Activated T-helper 2 cell treated with anti-CD3 and anti-CD28 coated beads, Interferon-gamma antibody, Interleukin-2, Interleukin-4, amounts not matched to agents 10 μg/mL and 5 μg/mL and 100 μg/mL, durations not matched to agents 14 hours and 24 hours and 36 hours (primary cell): Measurements from ENCODE around the gene B3GNT7. TPM values are rescaled to one million over a fixed set of nuclear protein-coding genes. Genes with fewer than 3 reads are reported as not detected.

ENCODE experiments used
- DNase-seq: peaks from one replicate; pipeline ENCODE4 v3.0.0; 2021; ENCODE audit warnings: low spot score
- H3K27ac Mint-ChIP-seq: one replicate; pipeline ENCODE4 v1.8.0; 2021; ENCODE audit warnings: mixed read lengths
- H3K27me3 Mint-ChIP-seq: one replicate; pipeline ENCODE4 v1.8.0; 2021; ENCODE audit warnings: low read depth, mixed read lengths
- H3K36me3 Mint-ChIP-seq: one replicate; pipeline ENCODE4 v1.8.0; 2021; ENCODE audit warnings: low read depth, mixed read lengths
- H3K4me1 Mint-ChIP-seq: one replicate; pipeline ENCODE4 v1.8.0; 2021; ENCODE audit warnings: low read depth, mixed read lengths
- H3K4me3 Mint-ChIP-seq: one replicate; pipeline ENCODE4 v1.8.0; 2021; ENCODE audit warnings: low read depth, mild to moderate bottlenecking, moderate library complexity, mixed read lengths
- H3K9me3 Mint-ChIP-seq: one replicate; pipeline ENCODE4 v1.8.0; 2021; ENCODE audit warnings: mixed read lengths
- intact Hi-C: fragments of 100-400 bp; cut with micrococcal nuclease; formaldehyde crosslinking; loops from one replicate; pipeline ENCODE4 v1.15.1; 2023
- total RNA-seq: library from RNA; stranded (reverse); gene quantifications from 2 replicates; pipeline ENCODE4 v1.2.3, GENCODE V29; 2022

B3GNT7 gene
- total RNA-seq, 1 donor from 2014 or later: 0.09 TPM

DNA sequence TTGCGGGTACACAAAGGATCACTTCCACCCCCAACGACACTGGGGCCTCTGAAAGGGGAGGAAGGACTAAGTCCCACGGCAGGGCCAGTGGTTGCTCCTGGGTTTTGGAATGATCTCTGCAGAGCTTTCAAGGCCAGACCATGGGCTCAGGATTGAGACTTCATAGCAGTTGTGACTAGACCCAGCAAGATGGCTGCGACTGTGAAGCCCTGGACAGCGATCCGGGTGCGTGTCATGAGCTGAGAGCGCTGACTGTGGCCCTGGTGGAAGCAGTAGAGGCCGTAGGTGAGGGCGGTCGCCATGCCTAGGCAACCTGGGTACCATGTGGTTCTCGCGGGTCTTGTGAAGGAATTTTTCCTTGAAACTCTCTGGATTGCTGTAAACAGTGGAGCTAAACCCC, 41.4 kb downstream of the B3GNT7 start:
- intact Hi-C loops: no loop called here
- Mint-ChIP-seq H3K36me3 (peaks cover 1% of the 10 kb centered on the region), H3K9me3 (peaks cover 6% of the 10 kb centered on the region), H3K4me3 (no peak overlapping the region), H3K27ac (no peak overlapping the region), H3K4me1 (peaks cover 5% of the 10 kb centered on the region), H3K27me3 (peaks cover 1% of the 10 kb centered on the region)
- DNase-seq: no peak

DNA sequence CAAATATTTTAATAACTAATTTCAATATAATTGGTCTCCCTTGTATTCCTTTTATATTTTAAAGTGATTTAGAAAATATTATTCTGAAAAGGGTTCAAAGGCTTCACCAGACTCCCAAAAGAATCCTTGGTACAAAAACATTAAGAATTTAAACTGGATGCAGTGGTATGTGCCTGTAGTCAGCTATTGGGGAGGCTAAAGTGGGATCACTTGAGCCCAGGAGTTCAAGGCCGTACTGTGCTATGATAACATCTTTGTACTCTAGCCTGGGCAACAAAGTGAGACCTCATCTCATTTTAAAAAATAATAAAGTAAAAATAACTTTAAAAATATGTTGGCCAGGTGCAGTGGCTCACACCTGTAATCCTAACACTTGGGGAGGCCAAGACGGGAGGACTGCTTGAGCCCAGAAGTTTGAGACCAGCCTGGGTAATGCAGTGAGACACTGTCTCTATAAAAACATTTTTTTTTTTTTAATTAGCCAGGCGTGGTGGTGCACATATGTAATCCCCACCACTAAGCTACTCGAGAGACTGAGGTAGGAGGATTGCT, 54.1 kb downstream of the B3GNT7 start:
- no peaks in the 10 kb centered on the region for H3K4me1 Mint-ChIP-seq
- intact Hi-C loops: loop anchor here (5.0 kb wide), 1 partner anchor 347 kb away; no protein-coding TSS in a partner anchor
- no peaks in the 10 kb centered on the region for H3K9me3 Mint-ChIP-seq
- DNase-seq: no peak
- no peaks in the 10 kb centered on the region for H3K27me3 Mint-ChIP-seq
- H3K4me3 Mint-ChIP-seq: no peak overlapping the region
- H3K27ac Mint-ChIP-seq: no peak overlapping the region
- peaks cover 32% of the 10 kb centered on the region for H3K36me3 Mint-ChIP-seq

DNA sequence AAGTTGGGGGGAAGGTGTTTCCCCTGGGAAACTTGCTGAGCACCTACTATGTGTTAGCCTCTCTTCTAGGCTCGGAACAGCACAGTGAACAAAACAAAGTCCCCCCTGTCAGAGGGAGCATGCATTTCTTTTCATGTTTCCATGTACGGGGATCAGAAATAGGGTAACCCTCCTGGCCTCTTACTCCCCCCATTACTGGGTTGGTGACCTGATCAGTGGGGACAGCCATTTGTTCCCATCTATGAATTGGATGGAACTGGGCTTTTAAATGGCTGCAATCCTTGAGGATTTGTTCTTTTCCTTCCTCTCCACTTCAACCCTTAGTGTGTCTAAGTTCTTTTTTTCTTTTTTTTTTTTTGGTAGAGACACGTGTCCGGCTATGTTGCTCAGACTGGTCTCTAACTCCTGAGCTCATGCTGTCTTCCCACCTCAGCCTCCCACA, 55.1 kb downstream of the B3GNT7 start:
- no peaks in the 10 kb centered on the region for H3K9me3 Mint-ChIP-seq
- DNase-seq: no peak
- H3K27me3 Mint-ChIP-seq: no peaks in the 10 kb centered on the region
- no peak overlapping the region for H3K4me3 Mint-ChIP-seq
- intact Hi-C loops: loop anchor here (5.0 kb wide), 1 partner anchor 348 kb away; no protein-coding TSS in a partner anchor
- no peak overlapping the region for H3K27ac Mint-ChIP-seq
- H3K36me3 Mint-ChIP-seq: peaks cover 42% of the 10 kb centered on the region
- peaks cover 3% of the 10 kb centered on the region for H3K4me1 Mint-ChIP-seq

Other genes starting within 250 kb of the B3GNT7 start
- 2.5 and 3.3 TPM in 2 replicates for gene ARMC9, start 197.1 kb upstream of the B3GNT7 start, total RNA-seq
- gene NCL, start 68.8 kb downstream of the B3GNT7 start, total RNA-seq: 1,292 and 1,329 TPM in 2 replicates
- gene NMUR1, start 134.7 kb downstream of the B3GNT7 start, total RNA-seq: 0.16 and 0.28 TPM in 2 replicates
- not detected in 2 replicates for gene TEX44, start 197.2 kb downstream of the B3GNT7 start, total RNA-seq